Measurements from ENCODE around the gene CWC27.

DNA sequence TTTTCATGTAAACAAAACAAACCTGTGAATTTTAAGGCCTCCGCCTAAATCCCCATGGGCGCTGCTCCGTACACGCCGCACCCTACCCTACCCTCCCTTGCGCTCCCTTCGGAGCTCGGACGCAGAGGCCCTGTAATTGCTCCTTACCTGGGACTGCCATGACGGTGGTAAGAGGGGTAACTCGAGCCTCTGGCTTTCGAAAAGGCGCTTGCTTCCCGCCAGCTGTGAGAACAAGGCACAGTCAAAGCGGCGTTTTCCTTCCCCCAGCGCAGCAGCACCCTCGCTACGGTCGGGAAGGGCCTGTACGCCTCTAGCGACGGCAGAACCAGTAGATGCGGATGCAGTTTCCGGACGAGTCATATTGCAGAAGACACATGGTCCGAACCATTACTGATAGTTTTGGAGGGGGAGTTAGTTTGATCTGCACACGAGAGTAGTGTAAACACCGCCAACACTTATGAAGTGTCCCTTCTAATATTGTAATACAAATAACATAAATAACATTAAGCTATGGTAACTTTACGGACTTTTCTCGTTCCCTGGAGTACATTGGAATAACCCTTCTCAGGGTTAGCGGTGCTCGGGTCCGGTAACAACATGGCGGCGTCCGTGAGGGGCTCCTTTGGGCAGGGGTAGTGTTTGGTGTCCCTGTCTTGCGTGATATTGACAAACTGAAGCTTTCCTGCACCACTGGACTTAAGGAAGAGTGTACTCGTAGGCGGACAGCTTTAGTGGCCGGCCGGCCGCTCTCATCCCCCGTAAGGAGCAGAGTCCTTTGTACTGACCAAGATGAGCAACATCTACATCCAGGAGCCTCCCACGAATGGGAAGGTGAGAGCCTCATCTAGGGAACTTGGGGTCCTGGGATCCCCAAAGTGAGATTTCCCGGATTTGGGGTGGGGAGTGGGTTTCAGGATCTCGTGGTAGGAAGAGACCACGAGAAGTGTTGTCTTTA, at the start of gene CWC27, which contains the start of gene SREK1IP1:
- peak; percentile 13 for TF ChIP-seq CTCF (IDR thresholded peaks at IDR 0.05; ENCODE audit: borderline replicate concordance, extremely low read depth, low read length, poor library complexity, severe bottlenecking)
- TF ChIP-seq EZH2 (IDR thresholded peaks at IDR 0.05; ENCODE audit: borderline replicate concordance, low read depth, low read length, severe bottlenecking): no peak

Measured in DND-41 (cell line).